Ascending aorta (tissue), 2 donors: Measurements from ENCODE around the gene MMP23B. TPM values are rescaled to one million over a fixed set of nuclear protein-coding genes. Genes with fewer than 3 reads are reported as not detected.

ENCODE experiments used
- DNase-seq, 2 donors: peaks; one replicate each; pipeline ENCODE4 v3.0.0-alpha.2; 2019; ENCODE audit warnings: low spot score in 2 of 2
- H3K27ac ChIP-seq, 2 donors: fragments of 200-600 bp; sonication (generic); one replicate each; pipeline ENCODE4 v1.5.1; 2016 to 2017; ENCODE audit warnings: mild to moderate bottlenecking in 1 of 2
- H3K27me3 ChIP-seq: fragments of 200-600 bp; sonication (generic); one replicate; pipeline ENCODE4 v1.5.1; 2017
- H3K36me3 ChIP-seq, 2 donors: fragments of 200-600 bp; sonication (generic); one replicate each; pipeline ENCODE4 v1.5.1; 2016
- H3K4me1 ChIP-seq, 2 donors: fragments of 200-600 bp; sonication (generic); one replicate each; pipeline ENCODE4 v1.5.1; 2016 to 2017; ENCODE audit warnings: mild to moderate bottlenecking in 1 of 2
- H3K4me3 ChIP-seq, 2 donors: fragments of 200-600 bp; sonication (generic); one replicate each; pipeline ENCODE4 v1.5.1; 2016 to 2017; ENCODE audit warnings: mild to moderate bottlenecking in 1 of 2
- H3K9me3 ChIP-seq, 2 donors: fragments of 200-600 bp; sonication (generic); one replicate each; pipeline ENCODE4 v1.5.1; 2016
- CTCF ChIP-seq, 3 experiments: fragments of 200-600 bp in 2 of 3; fragments of 450-650 bp in 1 of 3; sonication (generic) in 2 of 3; IDR thresholded peaks; one replicate each; pipeline ENCODE4 v1.5.1; 2016 to 2019; ENCODE audit warnings: antibody characterized with exemption in 3 of 3, mild to moderate bottlenecking in 1 of 3, moderate library complexity in 1 of 3
- intact Hi-C: fragments of 100-400 bp; cut with DNase I; formaldehyde crosslinking; loops from one replicate; pipeline ENCODE4 v1.15.1; 2023
- total RNA-seq: library from RNA; depleted of rRNA; stranded (reverse); fragments of >200 nt; gene quantifications from one replicate; pipeline ENCODE4 v1.1.0, GENCODE V29; 2016

Gene MMP23B
- total RNA-seq, 1 donor from 2014 or later = 71.3 TPM

- DNase-seq = no peak
- no peaks in the 10 kb centered on the region for H3K36me3 ChIP-seq
- H3K4me3 ChIP-seq = no peak overlapping the region
- H3K27me3 ChIP-seq = peaks cover 6% of the 10 kb centered on the region
- H3K27ac ChIP-seq = no peak overlapping the region
- intact Hi-C loops = no loop called here
- H3K9me3 ChIP-seq = no peaks in the 10 kb centered on the region
- peaks cover 4 to 5% of the 10 kb centered on the region in 2 donors for H3K4me1 ChIP-seq
- no peak for TF ChIP-seq CTCF (IDR thresholded peaks at IDR 0.05)
Observed at GRCh38 chr1:1605034-1605591, 26.9 kb upstream of the MMP23B start.

DNA sequence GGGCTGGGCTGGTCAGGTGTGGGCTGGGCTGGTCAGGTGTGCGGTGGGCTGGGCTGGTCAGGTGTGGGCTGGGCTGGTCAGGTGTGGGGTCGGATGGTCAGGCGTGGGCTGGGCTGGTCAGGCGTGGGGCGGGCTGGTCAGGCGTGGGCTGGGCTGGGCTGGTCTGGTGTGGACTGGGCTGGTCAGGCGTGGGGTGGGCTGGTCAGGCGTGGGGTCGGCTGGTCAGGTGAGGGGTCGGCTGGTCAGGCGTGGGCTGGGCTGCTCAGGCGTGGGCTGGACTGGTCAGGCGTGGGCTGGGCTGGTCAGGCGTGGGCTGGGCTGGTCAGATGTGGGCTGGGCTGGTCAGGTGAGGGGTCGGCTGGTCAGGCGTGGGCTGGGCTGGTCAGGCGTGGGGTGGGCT is 26.2 kb upstream of the MMP23B start:
- no peak for TF ChIP-seq CTCF (IDR thresholded peaks at IDR 0.05)

DNA sequence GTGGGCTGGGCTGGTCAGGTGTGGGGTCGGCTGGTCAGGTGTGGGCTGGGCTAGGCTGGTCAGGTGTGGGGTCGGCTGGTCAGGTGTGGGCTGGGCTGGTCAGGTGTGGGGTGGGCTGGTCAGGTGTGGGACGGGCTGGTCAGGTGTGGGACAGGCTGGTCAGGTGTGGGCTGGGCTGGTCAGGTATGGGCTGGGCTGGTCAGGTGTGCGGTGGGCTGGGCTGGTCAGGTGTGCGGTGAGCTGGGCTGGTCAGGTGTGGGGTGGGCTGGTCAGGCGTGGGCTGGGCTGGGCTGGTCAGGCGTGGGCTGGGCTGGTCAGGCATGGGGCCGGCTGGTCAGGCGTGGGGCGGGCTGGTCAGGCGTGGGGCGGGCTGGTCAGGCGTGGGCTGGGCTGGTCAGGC is 25.7 kb upstream of the MMP23B start:
- Histone ChIP-seq H3K27ac (no peak overlapping the region), H3K4me3 (no peak overlapping the region), H3K36me3 (no peaks in the 10 kb centered on the region), H3K27me3 (no peaks in the 10 kb centered on the region), H3K9me3 (no peaks in the 10 kb centered on the region), H3K4me1 (no peaks in the 10 kb centered on the region)
- DNase-seq = no peak
- intact Hi-C loops = no loop called here
- no peak for TF ChIP-seq CTCF (IDR thresholded peaks at IDR 0.05)

More for the DNA sequence above, 26.2 kb upstream of the MMP23B start:
- DNase-seq = no peak
- H3K4me1 ChIP-seq = no peaks in the 10 kb centered on the region
- no peak overlapping the region for H3K4me3 ChIP-seq
- no peaks in the 10 kb centered on the region for H3K9me3 ChIP-seq
- intact Hi-C loops = no loop called here
- H3K27ac ChIP-seq = no peak overlapping the region
- H3K27me3 ChIP-seq = peaks cover under 1% of the 10 kb centered on the region
- no peaks in the 10 kb centered on the region for H3K36me3 ChIP-seq

DNA sequence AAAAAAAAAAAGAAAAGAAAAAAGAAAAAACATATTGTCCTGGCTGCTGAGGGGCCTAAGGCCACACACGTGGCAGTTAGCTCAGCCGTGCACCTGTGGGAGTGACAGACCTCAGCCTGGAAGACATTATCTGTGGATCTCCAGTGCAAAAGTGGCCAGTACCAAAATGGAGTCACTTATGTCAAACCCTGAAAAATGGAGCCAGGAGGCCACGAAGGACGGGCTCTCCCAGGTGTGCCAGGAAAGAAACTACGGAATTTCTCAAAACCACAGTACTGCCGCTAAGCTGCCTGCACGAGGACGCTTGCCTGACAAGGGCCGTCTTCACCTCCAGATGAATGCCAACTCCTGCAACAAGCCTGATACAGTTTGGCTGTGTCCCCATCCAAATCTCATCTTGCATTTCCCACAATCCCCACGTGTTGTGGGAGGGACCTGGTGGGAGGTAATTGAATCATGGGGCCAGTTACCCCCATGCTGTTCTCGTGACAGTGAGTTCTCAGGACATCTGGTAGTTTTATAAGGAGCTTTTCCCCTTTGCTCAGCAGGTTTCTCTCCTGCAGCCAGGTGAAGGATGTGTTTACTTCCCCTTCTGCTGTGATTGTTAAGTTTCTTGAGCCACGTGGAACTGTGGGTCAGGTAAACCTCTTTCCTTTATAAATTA is 22.0 kb upstream of the MMP23B start:
- no peak for TF ChIP-seq CTCF (IDR thresholded peaks at IDR 0.05)
- intact Hi-C loops = loop anchor here (10.0 kb wide), 1 partner anchor 205 kb away; the partner anchor contains the start of gene MRPL20
- Histone ChIP-seq H3K4me1 (peaks cover 11 to 16% of the 10 kb centered on the region in 2 donors), H3K27me3 (no peaks in the 10 kb centered on the region), H3K9me3 (no peaks in the 10 kb centered on the region), H3K36me3 (no peaks in the 10 kb centered on the region), H3K27ac (no peak overlapping the region), H3K4me3 (no peak overlapping the region)
- no peak for DNase-seq

DNA sequence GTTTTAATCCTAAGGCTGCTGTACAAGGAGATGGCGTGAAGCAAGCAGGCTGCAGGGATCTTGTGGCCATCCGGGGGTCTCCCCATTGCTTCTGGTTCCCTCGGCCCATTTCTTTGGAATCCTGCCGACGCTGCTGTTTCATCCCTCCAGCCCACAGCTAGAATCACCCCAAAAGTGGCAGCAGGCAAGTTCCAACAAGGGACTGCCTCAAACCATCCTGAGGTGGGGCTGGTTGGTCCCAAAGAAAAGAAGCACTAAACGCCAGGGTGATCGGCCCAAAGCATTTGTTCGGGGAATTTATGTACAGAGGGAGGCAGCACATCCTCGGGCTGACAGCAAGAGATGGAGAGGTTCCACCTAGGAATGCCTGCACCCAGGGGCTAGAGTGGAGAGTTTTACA is 21.2 kb upstream of the MMP23B start:
- Histone ChIP-seq H3K9me3 (no peaks in the 10 kb centered on the region), H3K27ac (no peak overlapping the region), H3K4me1 (peaks cover 11 to 16% of the 10 kb centered on the region in 2 donors), H3K4me3 (no peak overlapping the region), H3K27me3 (no peaks in the 10 kb centered on the region), H3K36me3 (no peaks in the 10 kb centered on the region)
- intact Hi-C loops = loop anchor here (10.0 kb wide), 1 partner anchor 206 kb away; the partner anchor contains the start of gene MRPL20
- no peak for DNase-seq
- no peak for TF ChIP-seq CTCF (IDR thresholded peaks at IDR 0.05)
